ENCODE measurements around the gene SLF2. TPM values are rescaled to one million over a fixed set of nuclear protein-coding genes. Genes with fewer than 3 reads are reported as not detected.

Gene SLF2
- total and polyA plus RNA-seq, 9 donors = 19.6 to 81.9 (median 40.3) TPM

DNA sequence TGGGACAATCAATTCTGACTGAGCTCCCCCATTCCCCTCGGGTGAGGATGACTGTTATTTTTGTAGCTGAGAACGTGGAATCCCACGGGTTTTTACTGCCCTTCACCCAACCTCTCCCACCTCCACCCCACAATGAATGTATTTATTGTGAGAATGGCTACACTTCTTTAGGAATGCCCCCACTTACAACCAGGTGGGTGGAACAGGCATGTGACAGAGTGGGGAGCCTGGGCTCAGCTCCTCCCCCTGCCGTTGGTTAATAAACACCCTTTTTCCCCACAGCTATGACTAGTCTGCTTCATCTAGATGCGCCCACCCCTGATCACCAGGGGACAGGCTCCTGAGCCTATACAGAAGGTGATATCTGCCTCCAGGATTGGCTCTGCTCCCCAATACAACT lies 72.6 kb downstream of the SLF2 start:
- H3K27ac ChIP-seq = no peak overlapping the region
- intact Hi-C loops (cut with DNase I) = no loop called here
- H3K27me3 ChIP-seq = no peaks in the 10 kb centered on the region
- no peaks in the 10 kb centered on the region for H3K36me3 ChIP-seq
- 47 to 52% (median 49%) methylated on average over 5 of the region's 5 CpGs for WGBS, 3 donors
- H3K9me3 ChIP-seq = no peaks in the 10 kb centered on the region
- H3K4me3 ChIP-seq = no peak overlapping the region
- peaks cover 19% of the 10 kb centered on the region for H3K4me1 ChIP-seq (ENCODE audit: insufficient read depth)
- DNase-seq = peak in 1 of 5 donors; percentile 13
- TF ChIP-seq EP300 (IDR thresholded peaks at IDR 0.05) (no peak), POLR2A (IDR thresholded peaks at IDR 0.05) (no peak)
- TF ChIP-seq, protein P1, sequence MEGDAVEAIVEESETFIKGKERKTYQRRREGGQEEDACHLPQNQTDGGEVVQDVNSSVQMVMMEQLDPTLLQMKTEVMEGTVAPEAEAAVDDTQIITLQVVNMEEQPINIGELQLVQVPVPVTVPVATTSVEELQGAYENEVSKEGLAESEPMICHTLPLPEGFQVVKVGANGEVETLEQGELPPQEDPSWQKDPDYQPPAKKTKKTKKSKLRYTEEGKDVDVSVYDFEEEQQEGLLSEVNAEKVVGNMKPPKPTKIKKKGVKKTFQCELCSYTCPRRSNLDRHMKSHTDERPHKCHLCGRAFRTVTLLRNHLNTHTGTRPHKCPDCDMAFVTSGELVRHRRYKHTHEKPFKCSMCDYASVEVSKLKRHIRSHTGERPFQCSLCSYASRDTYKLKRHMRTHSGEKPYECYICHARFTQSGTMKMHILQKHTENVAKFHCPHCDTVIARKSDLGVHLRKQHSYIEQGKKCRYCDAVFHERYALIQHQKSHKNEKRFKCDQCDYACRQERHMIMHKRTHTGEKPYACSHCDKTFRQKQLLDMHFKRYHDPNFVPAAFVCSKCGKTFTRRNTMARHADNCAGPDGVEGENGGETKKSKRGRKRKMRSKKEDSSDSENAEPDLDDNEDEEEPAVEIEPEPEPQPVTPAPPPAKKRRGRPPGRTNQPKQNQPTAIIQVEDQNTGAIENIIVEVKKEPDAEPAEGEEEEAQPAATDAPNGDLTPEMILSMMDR (IDR thresholded peaks at IDR 0.05) = no peak

DNA sequence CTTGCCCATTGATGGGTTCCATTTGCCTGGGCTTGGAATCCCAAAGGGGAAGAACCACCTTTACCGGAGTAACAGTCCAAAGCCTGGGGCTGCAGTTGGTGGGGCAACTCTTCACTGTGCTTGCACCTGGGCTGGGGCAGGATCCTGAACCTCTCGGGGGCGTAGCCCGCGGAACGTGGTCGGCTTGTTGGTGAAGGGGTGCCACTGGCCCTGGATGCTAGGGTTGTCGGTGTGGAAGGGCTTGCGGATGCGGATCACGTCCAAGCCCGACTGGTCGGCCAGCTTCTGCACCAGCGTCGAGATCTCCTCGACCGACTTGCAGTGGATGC lies 73.8 kb downstream of the SLF2 start:
- no peaks in the 10 kb centered on the region for H3K9me3 ChIP-seq
- intact Hi-C loops (cut with DNase I) = no loop called here
- DNase-seq = no peak
- peak overlapping the region in 1 of 2 donors; percentile 58 for H3K27ac ChIP-seq
- H3K27me3 ChIP-seq = no peaks in the 10 kb centered on the region
- peaks cover 19% of the 10 kb centered on the region for H3K4me1 ChIP-seq (ENCODE audit: insufficient read depth)
- no peak for TF ChIP-seq EP300 (IDR thresholded peaks at IDR 0.05)
- TF ChIP-seq, protein P1 (IDR thresholded peaks at IDR 0.05) = no peak
- TF ChIP-seq POLR2A (IDR thresholded peaks at IDR 0.05) = no peak
- H3K36me3 ChIP-seq = no peaks in the 10 kb centered on the region
- 7 to 9% (median 8%) methylated on average over 17 of the region's 17 CpGs for WGBS, 3 donors
- peak overlapping the region; percentile 94 for H3K4me3 ChIP-seq

DNA sequence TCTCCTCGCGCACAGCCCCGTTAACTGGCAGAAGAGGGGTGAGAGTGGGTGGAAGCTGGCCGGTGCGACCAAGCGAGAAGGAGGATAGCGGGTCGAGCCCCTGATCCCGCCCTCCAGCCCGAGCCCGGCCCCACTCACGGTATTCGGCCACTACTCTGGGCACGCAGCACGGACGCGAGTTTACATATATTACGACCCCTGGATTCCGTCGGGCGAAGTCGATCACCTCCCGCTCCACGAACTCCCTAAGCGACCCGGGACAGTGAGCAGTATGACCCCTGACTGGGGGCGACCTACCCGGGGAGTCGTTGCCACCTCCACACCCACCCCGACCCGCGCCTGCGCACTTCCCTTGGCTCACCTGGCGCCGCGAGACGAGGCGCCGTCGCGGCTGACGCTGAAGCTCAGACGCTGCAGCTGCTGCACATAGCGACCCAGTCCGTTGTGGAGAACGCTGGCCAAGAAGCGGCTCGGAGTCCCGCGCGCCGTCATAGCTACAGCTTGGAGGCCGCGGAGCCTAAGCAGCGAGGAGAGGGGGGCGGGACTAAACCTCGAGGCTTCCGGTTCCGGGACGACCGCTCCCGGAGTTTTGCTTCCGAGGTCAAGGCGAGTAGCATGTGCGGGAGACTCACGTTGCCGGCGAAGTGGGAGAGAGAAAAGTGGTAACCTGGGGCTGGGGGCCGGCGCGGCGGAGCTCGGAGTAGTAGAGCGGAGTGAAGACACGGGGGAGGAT lies 74.4 kb downstream of the SLF2 start, which contains the start of the genes MRPL43 and TWNK:
TSS of gene MRPL43 (minus strand) at position 546 of the 733 bp plus-strand sequence. CDS start at position 492, 54 bp downstream.
TSS of gene TWNK (plus strand) at position 592 of the 733 bp plus-strand sequence. CDS start 668 bp downstream, outside the sequence.
- peak within 1 kb of the TSS in 1 of 2 donors; percentile 58 for H3K27ac ChIP-seq
- no peaks in the 10 kb centered on the region for H3K36me3 ChIP-seq

DNA sequence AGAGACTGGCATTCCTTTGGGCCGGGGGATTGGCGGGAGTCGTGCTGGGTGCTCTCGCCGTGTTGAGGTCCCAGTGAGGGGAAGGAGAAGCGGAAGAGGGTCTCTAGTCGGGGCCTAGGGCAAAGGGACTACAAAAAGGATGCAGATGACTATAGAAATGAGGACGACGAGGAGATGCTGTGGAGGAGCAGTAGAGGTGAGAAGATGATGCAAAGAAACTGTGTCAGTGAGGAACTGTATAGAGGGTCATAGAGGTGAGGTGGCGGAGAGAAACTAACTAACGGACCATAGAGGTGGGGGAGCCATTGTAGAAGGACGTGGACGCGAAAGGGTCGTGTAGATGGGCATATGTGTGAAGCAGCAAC lies 74.9 kb downstream of the SLF2 start:
- Histone ChIP-seq H3K27me3 (no peaks in the 10 kb centered on the region), H3K27ac (peak overlapping the region in 1 of 2 donors; percentile 58), H3K36me3 (no peaks in the 10 kb centered on the region), H3K9me3 (no peaks in the 10 kb centered on the region), H3K4me1 (ENCODE audit: insufficient read depth) (peaks cover 19% of the 10 kb centered on the region), H3K4me3 (peak overlapping the region; percentile 94)
- 0 to 2% (median 1%) methylated on average over 15 of the region's 15 CpGs for WGBS, 3 donors
- no peak for DNase-seq
- TF ChIP-seq EP300 (IDR thresholded peaks at IDR 0.05) = no peak
- TF ChIP-seq POLR2A (IDR thresholded peaks at IDR 0.05) = no peak
- TF ChIP-seq, protein P1 (IDR thresholded peaks at IDR 0.05) = no peak
- intact Hi-C loops (cut with DNase I) = no loop called here

More for the DNA sequence above, 74.4 kb downstream of the SLF2 start, which contains the start of the genes MRPL43 and TWNK:
- TF ChIP-seq POLR2A (IDR thresholded peaks at IDR 0.05) = peak; percentile 56
- no peak for TF ChIP-seq EP300 (IDR thresholded peaks at IDR 0.05)
- Histone ChIP-seq H3K27me3 (no peaks in the 10 kb centered on the region), H3K9me3 (no peaks in the 10 kb centered on the region), H3K4me3 (peak within 1 kb of the TSS; percentile 94), H3K4me1 (ENCODE audit: insufficient read depth) (peaks cover 19% of the 10 kb centered on the region)
- intact Hi-C loops (cut with DNase I) = no loop called here
- peak; percentile 81 to 90 (median 84) for DNase-seq
- 0 to 1% (median 1%) methylated on average over 75 of the region's 75 CpGs for WGBS, 3 donors

DNA sequence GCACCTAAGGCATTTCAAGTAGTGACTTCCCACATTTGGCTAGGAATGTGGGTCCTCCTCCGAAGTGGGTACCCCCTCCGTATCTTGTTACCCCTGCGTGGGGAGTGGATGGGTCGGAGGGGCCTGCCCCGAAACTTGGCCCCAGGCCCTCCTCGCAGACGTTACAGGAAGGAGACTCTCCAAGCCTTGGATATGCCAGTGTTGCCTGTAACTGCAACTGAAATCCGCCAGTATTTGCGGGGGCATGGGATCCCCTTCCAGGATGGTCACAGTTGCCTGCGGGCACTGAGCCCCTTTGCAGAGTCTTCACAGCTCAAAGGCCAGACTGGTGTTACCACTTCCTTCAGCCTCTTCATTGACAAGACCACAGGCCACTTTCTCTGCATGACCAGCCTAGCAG lies 75.4 kb downstream of the SLF2 start:
- 38 to 49% (median 47%) methylated on average over 10 of the region's 10 CpGs for WGBS, 3 donors
- intact Hi-C loops (cut with DNase I) = no loop called here
- Histone ChIP-seq H3K27ac (no peak overlapping the region), H3K4me3 (peak overlapping the region; percentile 94), H3K4me1 (ENCODE audit: insufficient read depth) (peaks cover 19% of the 10 kb centered on the region), H3K36me3 (no peaks in the 10 kb centered on the region), H3K9me3 (no peaks in the 10 kb centered on the region), H3K27me3 (no peaks in the 10 kb centered on the region)
- TF ChIP-seq, protein P1 (IDR thresholded peaks at IDR 0.05) = no peak
- no peak for TF ChIP-seq POLR2A (IDR thresholded peaks at IDR 0.05)
- no peak for TF ChIP-seq EP300 (IDR thresholded peaks at IDR 0.05)
- DNase-seq = peak in 1 of 5 donors; percentile 26
